Purkinje cell (primary cell): ENCODE results near the gene CPSF4L. TPM values are rescaled to one million over a fixed set of nuclear protein-coding genes. Genes with fewer than 3 reads are reported as not detected.

Experiments
- polyA plus RNA-seq: library from polyadenylated mRNA; unstranded; fragments of >200 nt; fragmentation: Nextera tagmentation; gene quantifications from 2 replicates; pipeline ENCODE4 v1.2.1, GENCODE V29; 2014

Gene CPSF4L
- polyA plus RNA-seq, result not detected in 2 replicates

DNA sequence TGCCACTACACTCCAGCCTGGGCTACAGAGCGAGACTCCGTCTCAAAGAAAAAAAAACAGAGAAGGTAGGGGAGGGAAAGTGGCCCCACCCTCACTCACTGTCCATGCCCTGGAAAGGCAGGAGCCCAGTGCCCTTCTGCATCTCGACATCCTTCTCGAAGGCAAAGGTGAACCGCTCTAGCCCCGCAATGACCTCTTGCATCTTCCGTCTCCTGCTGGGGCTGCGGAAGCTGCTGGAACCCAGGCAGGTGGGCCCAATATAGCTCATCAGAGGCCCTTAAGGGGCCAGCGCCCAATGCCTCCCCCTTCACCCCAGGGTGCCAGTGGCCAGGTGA, at the start of gene CPSF4L:
Gene CPSF4L (minus strand): TSS at position 264 of the 335 bp plus-strand sequence. CDS start 62 bp downstream, at position 202.

Other genes with a start within 250 kb of the CPSF4L start
- gene SLC39A11, start 169.2 kb downstream of the CPSF4L start, polyA plus RNA-seq, result 3.3 and 14.1 TPM in 2 replicates
- 0.41 and 6.5 TPM in 2 replicates for gene SSTR2, start 96.9 kb downstream of the CPSF4L start, polyA plus RNA-seq
- 26.0 and 49.5 TPM in 2 replicates for gene COG1, start 68.8 kb downstream of the CPSF4L start, polyA plus RNA-seq
- gene CDC42EP4, start 50.1 kb upstream of the CPSF4L start, polyA plus RNA-seq, result 5.3 and 15.5 TPM in 2 replicates